ENCODE measurements around the gene GLT6D1. TPM values are rescaled to one million over a fixed set of nuclear protein-coding genes. Genes with fewer than 3 reads are reported as not detected.
"Not testable (repeated sequence)": the region's sequence is repeated elsewhere in the genome, so short reads cannot be mapped to it uniquely, and the experiment has no call there.

Gene GLT6D1, protein sequence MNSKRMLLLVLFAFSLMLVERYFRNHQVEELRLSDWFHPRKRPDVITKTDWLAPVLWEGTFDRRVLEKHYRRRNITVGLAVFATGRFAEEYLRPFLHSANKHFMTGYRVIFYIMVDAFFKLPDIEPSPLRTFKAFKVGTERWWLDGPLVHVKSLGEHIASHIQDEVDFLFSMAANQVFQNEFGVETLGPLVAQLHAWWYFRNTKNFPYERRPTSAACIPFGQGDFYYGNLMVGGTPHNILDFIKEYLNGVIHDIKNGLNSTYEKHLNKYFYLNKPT
- polyA plus RNA-seq (ENCODE audit: insufficient read length in 3 of 3), result not detected
- long read RNA-seq, donor 1, result 0 reads
- long read RNA-seq, donor 2, result 0 reads
- long read RNA-seq, donor 3, result 0 reads
- long read RNA-seq, donor 4, result 0 reads
- long read RNA-seq, donor 5, result 0 reads
- long read RNA-seq, donor 6, result 0 reads
- long read RNA-seq, donor 7, result 0 reads
- long read RNA-seq, donor 8, result 0 reads
- long read RNA-seq, donor 9, result 0 reads
- long read RNA-seq, donor 10, result 0 reads
- long read RNA-seq, donor 11, result 0 reads
- long read RNA-seq, donor 12, result 0 reads
- long read RNA-seq, donor 13, result 0 reads
- long read RNA-seq, donor 14, result 0 reads
- long read RNA-seq, donor 15, result 0 reads
- long read RNA-seq, donor 16, result 0 reads

DNA sequence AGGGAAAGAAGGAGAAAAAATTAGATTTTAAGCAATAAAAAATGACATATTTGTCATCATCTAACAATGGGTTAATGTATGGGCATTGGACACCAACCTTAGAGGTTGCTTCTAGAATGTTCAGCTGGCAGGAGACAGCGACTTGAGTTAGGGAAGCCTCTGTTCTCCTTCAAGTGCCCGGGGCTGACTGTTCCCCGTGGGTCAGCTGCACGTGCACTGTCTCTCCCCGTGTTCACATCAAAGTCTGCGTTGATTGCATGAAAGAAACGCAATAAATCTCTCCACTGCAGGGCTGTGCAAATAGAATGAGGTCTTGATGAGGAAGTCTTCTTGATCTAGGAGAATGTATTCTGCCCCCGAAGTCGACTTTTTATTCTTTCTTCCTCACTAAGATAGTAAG, at the start of gene GLT6D1:
GLT6D1 (minus strand) TSS at position 345 of the 400 bp plus-strand sequence. CDS start 353 bp downstream, outside the sequence.
- DNase-seq (ENCODE audit: extremely low read depth in 1 of 11, low read depth in 9 of 11, low spot score in 4 of 11), result no peak

DNA sequence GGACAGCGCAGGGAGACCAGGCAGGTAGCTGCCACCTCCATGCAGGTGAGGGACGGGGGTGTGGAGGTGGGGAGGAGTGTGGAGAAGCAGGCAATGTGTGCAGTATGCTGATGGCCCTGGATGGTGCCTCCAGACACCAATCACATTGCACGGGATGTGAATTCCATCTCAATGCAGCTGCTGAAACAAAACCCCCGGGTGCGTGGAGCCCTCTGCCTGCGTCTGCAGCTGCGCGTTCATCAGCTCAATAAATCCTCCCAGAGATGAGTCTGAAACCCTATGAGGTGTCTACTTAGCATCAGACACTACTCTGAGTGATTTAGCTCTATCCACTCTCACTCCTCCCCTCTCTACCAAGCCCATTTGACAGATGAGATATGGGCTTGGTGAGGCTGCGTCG, 49.7 kb upstream of the GLT6D1 start:
- DNase-seq (ENCODE audit: extremely low read depth in 1 of 11, low read depth in 9 of 11, low spot score in 4 of 11), result no peak

DNA sequence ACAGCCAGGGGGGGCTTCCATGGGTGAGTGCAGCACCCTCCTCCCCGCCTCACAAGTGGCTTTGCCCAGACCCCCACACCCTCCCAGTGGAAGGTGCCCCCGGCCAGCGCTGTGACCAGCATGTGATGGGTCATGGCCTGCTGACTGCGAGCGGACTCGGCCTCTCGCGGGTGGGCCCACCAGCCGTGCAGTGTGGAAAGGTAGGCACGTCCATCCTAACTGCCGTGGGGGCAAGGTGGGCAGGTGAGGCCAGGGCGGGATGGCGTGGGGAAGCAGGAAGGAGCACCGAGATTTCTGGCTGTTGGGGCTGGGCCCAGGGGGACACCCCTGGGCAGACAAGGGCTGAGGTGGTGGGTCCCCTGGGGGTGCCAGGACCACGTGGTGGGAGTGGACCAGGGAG, 47.9 kb upstream of the GLT6D1 start:
- DNase-seq (ENCODE audit: extremely low read depth in 1 of 11, low read depth in 9 of 11, low spot score in 4 of 11), result no peak

DNA sequence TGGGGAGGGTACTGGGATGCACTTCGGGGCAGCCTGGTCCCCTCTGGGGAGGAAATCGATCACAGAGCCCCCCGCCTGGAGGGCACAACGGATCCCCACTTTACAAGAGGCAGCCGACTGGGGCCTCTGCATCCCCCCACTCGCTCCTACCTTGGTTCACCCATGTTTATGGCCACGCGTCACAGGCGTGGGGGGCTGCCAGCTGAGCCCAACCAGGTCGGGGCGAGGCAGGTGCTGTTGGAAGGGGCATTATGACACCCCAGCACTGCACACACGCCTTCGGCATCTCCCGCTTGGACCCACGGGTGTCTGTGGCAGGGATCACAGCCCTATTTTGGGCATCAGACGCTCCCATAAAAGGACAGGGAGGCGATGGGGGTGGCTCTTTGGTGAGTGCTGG, 45.4 kb upstream of the GLT6D1 start:
- DNase-seq (ENCODE audit: extremely low read depth in 1 of 11, low read depth in 9 of 11, low spot score in 4 of 11), result no peak

DNA sequence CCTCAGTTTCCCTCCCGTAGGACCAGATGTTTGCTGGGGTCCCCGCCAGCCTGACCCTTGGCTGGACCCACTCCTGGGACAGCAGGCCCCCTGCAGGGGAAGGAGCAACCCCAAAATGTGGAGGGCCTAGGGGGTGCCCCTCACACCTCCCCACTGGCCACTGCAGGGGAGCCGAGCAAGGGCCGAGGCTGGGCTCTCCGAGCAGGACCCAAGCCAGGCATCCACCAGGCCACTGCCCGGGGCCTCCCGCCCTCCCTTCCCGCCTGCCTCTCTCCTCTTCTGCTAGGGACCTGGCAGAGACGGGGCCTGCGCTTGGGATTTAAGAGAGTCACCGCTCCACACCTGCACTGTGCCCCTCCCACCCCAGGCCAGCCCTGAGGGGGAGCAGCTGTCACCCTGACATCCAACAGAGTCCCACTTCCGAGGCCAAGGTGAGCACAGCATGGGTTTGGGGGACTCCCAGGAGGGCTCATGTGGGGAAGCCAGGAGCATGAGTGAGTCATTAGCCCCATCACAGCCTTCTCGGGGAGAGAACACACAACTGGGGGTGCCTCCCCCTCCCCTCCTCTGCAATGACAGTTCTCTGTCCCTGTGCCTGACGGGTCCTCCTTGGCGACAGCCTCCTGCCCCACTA, 44.2 kb upstream of the GLT6D1 start:
- no peak for DNase-seq (ENCODE audit: extremely low read depth in 1 of 11, low read depth in 9 of 11, low spot score in 4 of 11)

DNA sequence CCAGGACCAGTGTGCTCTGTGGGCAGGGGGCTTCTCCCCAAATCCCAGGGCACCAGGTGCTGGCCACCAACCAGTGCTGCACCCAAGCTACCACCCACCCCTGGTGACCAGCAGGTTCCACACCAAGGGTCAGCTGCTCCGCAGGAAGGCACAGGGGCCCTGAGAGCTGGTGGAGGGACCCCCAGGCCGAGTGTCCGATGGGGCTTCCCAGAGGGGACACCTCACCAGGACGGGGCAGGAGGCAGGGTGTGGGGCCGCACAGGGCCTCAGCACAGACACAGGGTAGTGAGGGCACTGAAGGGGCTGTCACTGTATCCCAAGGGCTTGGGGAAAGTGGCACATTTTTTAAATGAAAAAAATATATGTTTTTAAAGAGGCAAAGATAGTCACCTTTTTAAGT, 41.8 kb upstream of the GLT6D1 start:
- no peak for DNase-seq (ENCODE audit: extremely low read depth in 1 of 11, low read depth in 9 of 11, low spot score in 4 of 11)

DNA sequence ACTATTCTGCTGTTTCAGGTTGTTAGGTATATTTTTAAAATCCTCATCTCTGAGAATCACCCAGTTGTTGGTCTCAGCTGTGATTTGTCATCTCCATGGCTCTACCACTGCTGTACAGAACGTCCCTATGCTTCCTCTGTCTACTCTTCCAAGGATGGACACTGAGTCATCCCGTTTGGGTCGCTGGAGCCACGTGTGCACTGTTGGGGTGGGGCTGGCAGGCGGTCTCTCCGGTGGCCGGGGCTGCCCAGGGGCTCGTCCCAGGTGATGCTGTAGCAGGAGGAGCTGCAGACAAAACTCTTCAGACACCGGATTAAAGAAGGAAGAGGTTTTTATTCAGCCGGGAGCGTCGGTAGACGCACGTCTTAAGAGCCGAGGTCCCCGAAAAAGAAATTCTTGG, 40.7 kb upstream of the GLT6D1 start:
- DNase-seq (ENCODE audit: extremely low read depth in 1 of 11, low read depth in 9 of 11, low spot score in 4 of 11), result no peak

DNA sequence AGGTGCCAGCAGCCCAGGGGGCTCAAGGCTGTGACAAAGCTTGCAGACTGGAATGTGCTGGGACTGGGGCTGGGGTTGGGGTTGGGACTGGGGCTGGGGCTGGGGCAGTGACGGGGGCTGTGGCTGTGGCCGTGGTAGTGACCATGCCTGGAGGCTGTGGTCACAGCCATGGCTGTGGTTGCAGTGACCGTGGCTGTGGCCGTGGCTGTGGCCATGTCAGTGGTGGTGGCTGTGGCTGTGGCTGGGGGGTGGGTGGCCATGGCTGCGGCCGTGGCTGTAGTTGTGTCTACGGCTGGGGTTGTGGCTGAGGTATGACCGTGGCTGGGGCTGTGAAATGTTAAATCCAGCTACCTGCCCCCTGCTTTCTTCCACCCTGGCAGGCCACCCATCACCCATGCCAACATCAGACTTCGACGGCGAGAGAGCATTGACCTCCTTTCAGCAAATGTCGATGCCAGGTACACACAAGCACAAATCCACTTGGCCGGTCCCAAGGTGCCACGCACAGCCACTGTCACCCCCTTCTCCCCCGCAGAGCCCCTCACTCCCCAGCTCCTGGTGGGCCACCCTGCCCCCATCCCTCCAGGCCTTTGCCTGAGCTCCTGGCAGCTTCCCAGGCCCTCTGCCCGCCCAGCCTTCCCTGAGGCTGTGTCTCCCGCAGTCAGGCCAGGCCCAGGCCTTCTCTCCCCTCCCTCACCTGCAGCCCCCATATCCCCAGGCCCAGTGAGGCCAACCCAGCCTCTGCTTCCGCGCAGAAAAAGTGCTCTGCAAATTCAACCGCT, 39.1 kb upstream of the GLT6D1 start:
- DNase-seq (ENCODE audit: extremely low read depth in 1 of 11, low read depth in 9 of 11, low spot score in 4 of 11), result no peak

DNA sequence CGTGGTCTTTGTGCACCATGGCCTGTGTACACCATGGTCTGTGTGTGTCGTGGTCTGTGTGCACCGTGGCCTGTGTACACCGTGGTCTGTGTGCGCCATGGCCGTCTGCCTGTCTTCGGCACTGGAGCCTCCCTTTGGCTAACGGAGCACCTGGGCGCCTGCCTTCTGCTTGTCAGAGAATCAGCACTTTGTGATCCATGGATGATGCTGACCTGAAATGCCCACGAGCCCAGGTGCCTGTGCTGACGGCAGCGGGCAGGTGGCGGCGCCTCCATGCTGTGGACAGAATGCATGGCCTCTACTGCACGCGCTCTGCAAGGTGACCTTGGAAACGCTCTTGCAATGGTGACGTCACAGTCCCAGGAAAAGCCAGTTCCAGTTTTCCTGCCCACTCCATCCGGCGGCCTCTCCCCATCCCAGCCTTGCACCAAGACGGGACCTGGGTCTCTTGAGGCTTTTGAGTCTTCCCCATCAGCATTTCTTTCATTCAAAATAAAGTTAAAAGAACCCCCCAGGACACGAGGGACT, 38.4 kb upstream of the GLT6D1 start:
- no peak for DNase-seq (ENCODE audit: extremely low read depth in 1 of 11, low read depth in 9 of 11, low spot score in 4 of 11)

DNA sequence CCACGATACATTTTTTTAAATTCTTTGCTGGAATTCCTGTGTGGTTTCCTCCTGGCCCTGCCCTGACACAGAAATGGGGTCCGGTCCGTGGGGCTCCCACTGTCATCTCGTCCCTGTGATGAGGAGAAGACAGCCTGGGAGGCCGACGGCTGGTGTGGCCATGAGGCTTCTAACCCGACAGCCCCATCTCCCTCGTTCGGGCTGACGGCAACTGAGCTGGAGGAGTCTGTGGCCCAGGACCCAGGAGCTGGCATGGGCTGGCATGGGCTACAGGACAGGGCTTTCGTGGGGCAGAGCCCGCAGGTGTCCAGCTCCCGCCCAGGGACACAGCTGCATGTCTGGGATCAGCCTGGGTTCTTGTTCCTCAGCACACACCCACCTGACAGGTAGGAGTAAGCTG, 37.6 kb upstream of the GLT6D1 start:
- no peak for DNase-seq (ENCODE audit: extremely low read depth in 1 of 11, low read depth in 9 of 11, low spot score in 4 of 11)

DNA sequence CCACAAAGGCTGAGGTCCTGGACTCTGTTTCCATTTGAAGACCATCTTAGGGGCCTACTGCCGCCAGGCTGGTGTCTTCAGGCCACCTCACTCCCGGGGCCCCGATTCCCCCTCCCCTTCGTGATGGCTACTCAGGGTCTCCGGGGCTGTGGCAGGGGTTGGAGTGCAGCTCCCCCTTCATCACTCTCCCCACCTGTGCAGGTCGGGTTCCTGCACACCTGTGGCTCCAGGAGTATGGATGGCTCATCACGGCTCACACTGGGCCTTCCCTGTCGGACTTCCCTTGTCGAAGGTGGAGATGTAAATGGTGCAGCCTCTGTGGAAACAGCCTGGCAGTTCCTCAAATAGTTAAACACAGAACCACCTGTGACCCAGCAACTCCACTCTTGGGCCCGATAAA, 35.6 kb upstream of the GLT6D1 start:
- DNase-seq (ENCODE audit: extremely low read depth in 1 of 11, low read depth in 9 of 11, low spot score in 4 of 11), result no peak

DNA sequence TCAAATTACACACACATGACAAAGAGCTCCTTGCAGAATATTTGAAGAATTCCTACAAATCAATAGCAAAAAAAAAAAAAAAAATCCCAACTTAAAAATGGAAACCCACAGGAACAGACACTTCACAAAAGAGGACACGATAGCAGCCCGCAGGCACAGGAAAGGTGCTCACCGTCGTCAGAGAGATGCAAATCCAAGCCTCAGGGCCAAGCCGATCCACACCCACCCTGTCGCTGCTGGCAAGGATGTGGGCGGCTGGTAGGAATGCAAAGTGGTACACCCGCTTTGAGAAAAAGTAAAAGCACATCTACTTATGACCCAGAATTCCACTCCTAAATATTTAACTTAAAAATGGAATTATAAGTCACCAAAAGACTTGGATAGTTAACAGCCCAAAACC, 34.6 kb upstream of the GLT6D1 start:
- DNase-seq (ENCODE audit: extremely low read depth in 1 of 11, low read depth in 9 of 11, low spot score in 4 of 11), result no peak

DNA sequence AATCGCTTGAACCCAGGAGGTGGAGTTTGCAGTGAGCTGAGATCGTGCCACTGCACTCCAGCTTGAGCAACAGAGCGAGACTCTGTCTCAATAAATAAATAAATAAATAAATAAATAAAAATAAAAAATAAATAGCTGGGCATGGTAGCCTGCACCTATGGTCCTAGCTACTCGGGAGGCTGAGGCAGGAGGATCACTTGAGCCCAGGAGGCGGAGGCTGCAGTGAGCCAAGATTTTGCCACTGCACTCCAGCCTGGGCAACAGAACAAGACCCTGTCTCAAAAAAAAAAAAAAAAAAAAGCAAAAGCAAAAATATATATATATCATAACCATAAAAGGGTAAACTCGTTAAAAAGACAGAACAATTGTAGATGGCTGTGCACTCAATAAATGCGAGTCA, 33.4 kb upstream of the GLT6D1 start:
- DNase-seq (ENCODE audit: extremely low read depth in 1 of 11, low read depth in 9 of 11, low spot score in 4 of 11), result not testable (repeated sequence)

DNA sequence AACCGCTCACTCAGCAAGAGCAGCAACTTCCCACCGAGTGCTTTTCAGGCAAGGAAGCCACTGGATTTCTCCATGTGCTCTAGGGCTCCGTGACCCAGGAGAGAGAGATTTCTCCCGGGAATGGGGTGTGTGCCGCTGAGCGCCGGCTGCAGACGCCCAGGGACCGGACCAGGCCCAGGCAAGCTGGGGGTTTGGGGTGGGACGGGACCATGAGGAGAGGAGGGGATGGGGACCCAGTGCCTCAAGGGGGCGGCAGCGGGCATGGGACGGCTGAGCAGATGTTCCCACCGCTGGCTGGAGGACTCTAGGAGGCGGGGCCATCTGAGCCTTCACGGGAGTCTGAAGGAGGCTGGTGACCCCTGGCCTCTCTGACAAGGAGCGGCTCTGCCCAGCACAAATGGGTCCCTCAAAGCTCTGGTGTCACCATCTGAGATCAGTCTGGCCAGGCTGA, 32.3 kb upstream of the GLT6D1 start:
- DNase-seq (ENCODE audit: extremely low read depth in 1 of 11, low read depth in 9 of 11, low spot score in 4 of 11), result no peak

DNA sequence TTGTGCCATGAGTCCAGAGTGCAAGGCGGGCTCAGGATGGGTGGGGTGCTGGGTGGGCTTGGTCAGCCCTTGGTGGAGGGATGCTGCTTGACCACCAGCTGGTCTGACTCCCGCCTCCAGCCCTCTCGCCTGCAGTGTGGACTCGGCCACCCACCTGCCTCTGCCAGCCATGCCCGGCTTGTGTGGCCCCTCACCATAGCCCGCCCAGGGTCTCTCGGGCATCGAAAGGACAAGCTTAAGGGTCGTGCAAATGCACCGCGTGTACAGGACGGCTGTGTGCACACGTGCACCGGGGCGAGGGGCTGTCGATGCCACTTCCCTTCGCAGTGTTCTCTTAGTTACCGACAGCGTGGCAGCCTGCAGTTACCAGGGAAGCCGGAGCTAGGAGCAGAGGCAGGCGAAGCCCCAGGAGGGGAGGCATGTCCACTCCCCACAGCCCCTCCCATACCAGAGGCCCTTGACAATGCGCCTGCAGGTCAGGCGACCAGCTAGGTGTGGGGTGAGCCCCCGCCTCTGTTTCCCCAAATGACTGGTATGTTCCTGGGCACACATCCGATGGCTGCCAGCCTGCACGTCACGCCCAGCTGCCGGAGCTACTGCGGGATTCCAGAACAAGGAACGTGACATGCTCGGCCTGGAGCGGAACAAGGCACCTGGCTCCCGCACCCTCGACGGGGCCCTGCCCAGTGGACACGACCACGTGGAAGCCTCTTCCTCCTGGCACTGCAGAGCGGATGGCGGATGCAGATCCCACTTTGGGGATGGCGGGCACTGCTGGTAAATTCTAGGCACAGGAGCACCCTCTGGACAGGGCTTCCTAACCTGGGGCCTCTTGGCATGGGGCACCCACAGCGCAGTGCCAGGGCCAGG, 31.6 kb upstream of the GLT6D1 start:
- no peak for DNase-seq (ENCODE audit: extremely low read depth in 1 of 11, low read depth in 9 of 11, low spot score in 4 of 11)

DNA sequence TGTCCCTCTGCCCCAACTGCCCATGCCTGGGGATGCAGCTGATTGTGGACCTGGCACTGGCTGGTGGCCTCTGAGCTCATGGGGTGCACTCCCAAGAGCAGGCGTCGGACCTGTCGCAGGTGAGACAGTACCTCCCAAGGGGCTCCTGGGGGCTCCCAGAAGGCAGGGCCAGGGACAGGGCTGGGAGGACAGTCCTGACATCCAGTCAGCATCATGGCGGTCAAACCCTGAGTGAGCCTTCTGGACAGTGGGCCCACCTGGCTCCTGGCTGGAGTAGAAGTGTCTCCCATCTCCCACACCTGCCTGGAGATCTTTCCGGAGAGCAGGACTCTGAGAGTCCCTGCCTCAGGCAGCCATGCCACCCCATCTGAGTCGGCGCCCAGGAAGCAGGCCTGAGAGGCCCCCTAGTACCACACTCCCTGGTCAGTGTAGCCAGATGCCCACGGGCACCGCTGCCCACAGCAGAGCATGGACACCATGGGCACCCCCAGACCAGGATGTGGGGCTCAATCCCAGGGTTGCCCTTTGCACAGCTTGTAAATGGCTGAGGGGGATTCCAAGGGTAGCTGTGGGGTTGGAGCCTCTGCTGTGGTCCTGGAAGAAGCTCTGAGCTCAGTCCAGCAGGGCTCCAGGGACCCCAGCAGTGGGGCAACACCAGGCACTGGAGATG, 30.4 kb upstream of the GLT6D1 start:
- no peak for DNase-seq (ENCODE audit: extremely low read depth in 1 of 11, low read depth in 9 of 11, low spot score in 4 of 11)

DNA sequence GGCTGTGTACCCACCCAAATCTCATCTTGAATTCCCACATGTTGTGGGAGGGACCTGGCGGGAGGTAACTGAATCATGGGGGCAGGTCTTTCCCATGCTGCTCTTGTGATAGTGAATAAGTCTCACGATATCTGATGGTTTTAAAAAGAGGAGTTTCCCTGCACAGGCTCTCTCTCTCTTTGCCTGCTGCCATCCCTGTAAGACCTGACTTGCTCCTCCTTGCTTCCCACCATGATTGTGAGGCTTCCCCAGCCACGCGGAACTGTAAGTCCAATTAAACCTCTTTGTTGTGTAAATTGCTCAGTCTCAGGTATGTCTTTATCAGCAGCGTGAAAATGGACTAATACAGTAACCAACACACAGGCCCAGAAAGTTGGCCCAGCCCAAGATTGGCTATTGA, 29.7 kb upstream of the GLT6D1 start:
- DNase-seq (ENCODE audit: extremely low read depth in 1 of 11, low read depth in 9 of 11, low spot score in 4 of 11), result not testable (repeated sequence)

DNA sequence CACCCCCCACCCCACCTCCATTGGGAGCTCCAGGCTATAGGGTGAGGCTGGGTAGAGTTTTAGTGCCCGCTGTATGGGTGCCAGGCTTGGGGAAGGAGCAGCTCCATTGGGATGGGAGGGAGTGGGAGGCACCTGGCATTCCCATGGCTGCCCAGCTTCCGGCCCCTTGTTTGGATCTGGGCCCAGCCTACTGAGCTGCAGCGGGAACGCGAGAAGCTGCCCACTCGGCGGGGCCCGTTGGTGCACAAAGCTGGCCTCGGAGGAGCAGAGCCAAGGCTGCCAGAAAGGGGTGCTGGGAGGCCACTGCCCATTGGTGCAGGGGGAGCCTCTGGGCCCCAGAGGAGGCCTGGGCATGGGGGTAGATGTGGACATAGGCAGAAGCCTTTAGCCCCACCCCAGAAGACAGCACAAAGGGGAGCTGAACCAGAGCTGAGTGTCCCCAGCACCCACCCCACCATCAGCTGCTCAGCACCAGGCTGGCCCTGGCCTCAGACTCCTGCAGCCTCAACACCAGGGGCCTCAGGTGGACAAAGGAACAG, 28.2 kb upstream of the GLT6D1 start:
- no peak for DNase-seq (ENCODE audit: extremely low read depth in 1 of 11, low read depth in 9 of 11, low spot score in 4 of 11)
